Stimulated activated CD8-positive, alpha-beta memory T cell treated with anti-CD3 and anti-CD28 coated beads, Interleukin-7, amount 100 ng/mL, for 1 hour (primary cell): ENCODE measurements around the gene SRY.
"Not testable (repeated sequence)": the region's sequence is repeated elsewhere in the genome, so short reads cannot be mapped to it uniquely, and the experiment has no call there.

ENCODE experiments used
- DNase-seq, 2 donors: peaks; one replicate each; pipeline ENCODE4 v3.0.0-alpha.2; 2020; ENCODE audit warnings: low read depth in 2 of 2

SRY gene

DNA sequence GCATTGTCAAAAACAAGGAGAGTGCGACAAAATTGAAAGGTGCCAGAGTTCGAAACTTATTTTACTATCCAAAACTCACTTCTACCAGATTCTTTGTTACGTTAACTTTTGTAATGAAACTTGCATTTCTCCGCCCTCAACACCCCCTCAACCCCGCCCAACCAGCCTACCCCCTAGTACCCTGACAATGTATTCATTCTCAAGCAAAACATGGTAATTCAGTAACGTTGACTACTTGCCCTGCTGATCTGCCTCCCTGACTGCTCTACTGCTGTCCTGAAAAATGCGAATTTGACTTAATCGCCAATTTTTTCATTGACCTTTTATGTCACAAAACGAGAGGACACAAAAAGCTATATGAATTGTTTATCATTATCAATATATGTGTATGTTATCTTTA, at the start of gene SRY:
Gene SRY, minus strand, starts transcription at position 83 of the 400 bp plus-strand sequence. Its CDS starts 79 bp downstream, at position 4.
- DNase-seq, result no peak

DNA sequence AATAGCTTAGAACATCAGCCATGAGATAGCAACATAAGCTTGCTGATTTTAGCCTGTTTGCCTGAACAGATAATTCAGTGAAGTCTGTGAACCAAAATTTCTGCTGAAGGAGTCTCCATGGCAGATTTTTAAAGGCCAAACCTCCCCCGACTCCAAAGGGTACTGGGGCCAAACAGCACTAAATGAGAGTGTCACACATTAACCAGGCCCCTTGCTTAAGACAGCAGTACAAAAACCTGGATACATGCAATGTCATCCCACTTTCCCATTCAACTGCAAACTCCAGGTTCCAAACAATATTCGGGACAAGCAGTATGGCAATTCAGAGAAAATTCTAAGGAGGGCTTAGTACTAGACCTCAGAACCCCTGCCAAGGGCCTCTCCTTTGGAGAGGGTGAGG, 49.6 kb upstream of the SRY start:
- no peak for DNase-seq

DNA sequence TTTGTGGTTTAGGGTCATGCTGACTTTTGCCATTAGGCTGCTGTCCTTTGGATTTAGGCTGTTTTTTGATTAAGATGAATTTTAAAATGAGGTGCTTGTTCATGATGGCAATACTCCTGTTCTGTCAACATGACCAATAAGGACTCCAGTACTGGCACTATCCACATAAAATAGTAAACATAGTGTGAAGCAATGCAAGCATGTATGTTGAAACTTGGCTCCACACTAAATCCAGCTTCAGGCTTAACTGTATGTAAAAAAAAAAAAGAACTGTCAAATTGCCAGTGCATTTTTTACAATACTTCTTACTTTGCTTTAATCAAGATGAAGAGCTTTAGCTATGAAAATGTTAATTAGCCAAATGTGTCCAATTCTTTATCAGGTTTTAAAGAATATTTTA, 47.7 kb upstream of the SRY start:
- no peak for DNase-seq

DNA sequence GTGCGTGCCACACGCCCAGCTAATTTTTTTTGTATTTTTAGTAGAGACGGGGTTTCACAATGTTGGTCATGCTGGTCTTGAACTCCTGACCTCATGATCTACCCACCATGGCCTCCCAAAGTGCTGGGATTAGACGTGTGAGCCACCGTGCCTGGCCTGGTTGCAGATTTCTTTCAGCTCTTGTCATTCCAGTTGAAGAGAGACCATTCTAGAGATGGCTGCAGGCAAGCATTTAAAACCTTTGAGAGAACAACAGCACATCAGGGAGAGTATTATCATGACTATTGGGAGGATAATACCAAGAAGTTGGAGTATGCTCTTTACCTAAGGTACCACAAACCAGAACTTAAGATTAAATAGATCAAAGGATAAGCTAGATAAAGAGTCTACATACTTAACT, 41.0 kb upstream of the SRY start:
- no peak for DNase-seq

DNA sequence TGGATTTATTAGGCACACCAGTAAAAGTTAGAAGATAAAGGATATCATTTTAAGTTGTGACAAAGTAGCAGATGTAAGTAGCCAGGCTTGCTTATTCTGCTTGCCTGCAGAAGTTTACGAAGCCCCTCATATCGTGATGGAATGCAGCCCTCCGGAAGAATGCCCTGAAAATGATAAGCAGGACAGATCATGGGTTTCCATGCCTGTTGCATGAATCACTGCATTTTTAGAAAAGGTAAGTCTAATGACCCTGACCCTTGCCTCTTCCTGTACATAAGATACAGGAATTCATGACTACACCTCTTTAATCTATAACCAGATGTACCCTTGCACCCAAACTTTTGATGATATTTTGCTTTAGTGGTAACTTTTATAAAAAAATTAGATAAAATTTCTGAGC, 37.0 kb upstream of the SRY start:
- no peak for DNase-seq

DNA sequence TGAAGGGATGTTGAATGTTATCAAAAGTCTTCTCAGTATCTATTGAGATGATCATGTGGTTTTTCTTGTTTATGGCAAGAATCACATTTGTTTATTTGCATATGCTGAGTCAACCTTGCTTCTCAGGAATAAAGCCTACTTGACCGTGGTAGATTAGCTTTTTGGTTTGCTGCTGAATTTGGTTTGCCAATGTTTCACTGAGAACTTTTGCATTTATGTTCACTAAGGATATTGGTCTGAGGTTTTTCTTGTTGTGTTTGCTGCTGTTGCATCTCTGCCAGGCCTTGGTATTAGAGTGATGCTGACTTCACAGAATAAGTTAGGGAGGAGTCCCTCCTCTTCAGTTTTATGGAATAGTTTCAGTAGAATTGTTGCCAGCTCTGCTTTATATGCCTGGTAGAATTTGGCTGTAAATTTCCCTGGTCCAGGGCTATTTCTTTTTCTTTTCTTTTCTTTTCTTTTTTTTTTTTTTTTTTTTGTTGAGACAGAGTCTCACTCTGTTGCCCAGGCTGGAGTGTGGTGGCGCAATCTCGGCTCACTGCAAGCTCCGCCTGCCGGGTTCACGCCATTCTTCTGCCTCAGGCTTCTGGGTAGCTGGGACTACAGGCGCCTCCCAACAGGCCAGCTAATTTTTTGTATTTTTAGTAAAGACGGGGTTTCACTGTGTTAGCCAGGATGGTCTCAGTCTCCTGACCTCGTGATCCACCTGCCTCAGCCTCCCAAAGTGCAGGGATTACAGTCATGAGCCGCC, 29.8 kb upstream of the SRY start:
- not testable (repeated sequence) for DNase-seq

DNA sequence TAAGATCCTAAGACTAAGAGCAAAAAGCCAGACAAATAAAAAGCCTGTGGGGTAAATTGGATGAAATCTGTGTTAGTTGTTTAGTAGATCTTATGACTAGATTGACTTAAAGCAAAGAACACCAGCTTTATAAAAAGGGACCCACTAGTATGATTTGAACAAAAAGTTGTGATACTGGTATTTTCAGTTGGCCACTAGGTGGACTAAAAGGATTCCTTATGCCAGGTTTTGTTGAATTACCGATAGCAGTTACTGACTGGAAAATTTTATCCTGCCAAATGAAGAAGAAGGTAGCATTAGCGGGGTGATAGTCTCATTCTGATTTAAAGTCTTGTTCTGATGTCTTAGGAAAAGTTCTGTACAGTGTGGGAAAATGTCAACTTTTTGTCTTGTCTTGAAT, 12.8 kb upstream of the SRY start:
- DNase-seq, result no peak

DNA sequence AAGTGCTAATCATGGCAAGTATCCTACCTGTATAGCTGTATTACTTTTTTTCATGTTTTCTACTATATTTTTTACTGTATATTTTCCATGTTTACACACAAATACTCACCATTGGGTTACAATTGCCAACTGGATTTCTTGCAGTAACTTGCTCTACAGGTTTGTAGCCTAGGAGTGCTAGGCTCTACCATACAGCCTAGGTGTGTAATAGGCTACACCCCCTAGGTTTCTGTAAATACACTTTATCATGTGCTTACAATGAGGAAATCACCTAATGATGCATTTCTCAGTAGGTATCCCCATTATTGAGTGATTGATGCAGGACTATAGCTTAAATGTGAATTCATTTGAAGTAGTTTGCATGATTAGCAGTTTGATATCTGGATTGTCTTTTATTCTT, 10.5 kb upstream of the SRY start:
- no peak for DNase-seq

DNA sequence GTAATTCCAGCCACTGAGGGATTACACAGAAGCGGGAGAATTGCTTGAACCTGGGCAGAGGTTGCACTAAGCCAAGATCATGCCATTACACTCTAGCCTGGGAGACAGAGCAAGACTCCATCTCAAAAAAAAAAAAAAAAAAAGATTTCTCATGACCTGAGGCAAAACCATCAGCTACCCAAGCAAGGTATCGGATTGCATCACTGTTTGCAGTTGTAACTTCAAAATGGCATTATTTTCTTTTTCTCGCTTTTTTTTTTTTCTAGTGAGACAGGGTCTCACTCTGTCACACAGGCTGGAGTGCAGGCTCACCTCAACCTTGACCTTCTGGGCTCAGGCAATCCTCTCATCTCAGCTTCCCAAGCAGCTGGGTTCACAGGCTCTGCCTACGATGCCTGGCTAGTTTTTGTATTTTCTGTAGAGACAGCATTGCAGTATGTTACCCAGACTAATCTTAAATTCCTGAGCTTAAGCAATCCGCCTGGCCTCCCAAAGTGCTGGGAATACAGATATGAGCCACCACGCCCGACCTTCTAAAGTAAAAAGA, 9.6 kb upstream of the SRY start:
- no peak for DNase-seq

DNA sequence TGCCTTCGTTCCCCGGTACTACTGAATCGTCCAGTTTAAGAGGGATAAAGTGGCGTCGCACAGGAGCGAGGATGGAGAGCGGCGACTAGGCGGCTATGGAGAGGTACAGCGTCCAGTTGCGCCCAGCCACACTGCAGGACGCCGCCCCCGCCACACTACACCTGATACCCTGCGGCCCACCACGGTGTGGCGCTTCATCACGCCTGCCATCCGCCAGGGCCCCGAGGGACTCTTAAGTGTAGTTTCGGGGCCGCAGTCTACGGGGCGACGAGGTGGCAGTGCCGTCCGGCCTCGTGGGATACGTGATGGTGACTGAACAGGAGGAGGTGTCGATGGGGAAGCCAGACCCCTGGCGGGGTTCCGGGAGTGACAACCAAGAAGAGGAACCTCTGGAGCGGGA, 2.3 kb upstream of the SRY start:
- DNase-seq, result no peak

DNA sequence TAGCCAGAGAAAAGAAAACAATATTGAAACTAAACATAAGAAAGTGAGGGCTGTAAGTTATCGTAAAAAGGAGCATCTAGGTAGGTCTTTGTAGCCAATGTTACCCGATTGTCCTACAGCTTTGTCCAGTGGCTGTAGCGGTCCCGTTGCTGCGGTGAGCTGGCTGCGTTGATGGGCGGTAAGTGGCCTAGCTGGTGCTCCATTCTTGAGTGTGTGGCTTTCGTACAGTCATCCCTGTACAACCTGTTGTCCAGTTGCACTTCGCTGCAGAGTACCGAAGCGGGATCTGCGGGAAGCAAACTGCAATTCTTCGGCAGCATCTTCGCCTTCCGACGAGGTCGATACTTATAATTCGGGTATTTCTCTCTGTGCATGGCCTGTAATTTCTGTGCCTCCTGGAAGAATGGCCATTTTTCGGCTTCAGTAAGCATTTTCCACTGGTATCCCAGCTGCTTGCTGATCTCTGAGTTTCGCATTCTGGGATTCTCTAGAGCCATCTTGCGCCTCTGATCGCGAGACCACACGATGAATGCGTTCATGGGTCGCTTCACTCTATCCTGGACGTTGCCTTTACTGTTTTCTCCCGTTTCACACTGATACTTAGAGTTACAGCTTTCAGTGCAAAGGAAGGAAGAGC, 488 bp downstream of the SRY start:
- no peak for DNase-seq
